Measurements from ENCODE around the gene FGF1. TPM values are rescaled to one million over a fixed set of nuclear protein-coding genes. Genes with fewer than 3 reads are reported as not detected.

Gene FGF1
- polyA plus RNA-seq, 1 of the 3 experiments (the other 2 are of a cell fraction) = 5.3 TPM

DNA sequence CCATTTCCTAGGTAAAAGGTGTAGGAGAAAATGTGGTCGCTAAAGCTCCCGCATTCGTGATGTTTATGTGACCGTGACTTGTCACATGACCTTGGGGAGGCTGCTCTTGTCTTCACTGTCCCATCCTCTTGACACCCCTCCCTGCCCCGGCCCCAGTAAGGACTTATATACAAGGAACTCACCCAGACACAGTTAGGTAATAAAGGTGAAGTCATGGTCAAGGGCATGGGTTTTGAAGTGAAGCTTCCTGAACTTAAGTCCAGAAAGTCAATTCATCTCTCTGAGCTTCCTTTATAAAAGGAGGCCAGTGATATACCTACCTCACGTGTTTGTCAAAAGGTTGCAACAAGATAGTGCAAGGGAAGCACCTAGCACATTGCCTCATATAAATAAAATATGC is 17.6 kb downstream of the FGF1 start:
- TF ChIP-seq SMC3 (IDR thresholded peaks at IDR 0.05; ENCODE audit: low read depth, low read length) (no peak), ELF1 (IDR thresholded peaks at IDR 0.05) (no peak), TEAD4 (IDR thresholded peaks at IDR 0.05; ENCODE audit: borderline replicate concordance, insufficient read depth) (no peak), RFX5 (IDR thresholded peaks at IDR 0.05; ENCODE audit: low read length) (no peak)
- TF ChIP-seq, protein P1, sequence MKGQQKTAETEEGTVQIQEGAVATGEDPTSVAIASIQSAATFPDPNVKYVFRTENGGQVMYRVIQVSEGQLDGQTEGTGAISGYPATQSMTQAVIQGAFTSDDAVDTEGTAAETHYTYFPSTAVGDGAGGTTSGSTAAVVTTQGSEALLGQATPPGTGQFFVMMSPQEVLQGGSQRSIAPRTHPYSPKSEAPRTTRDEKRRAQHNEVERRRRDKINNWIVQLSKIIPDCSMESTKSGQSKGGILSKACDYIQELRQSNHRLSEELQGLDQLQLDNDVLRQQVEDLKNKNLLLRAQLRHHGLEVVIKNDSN (IDR thresholded peaks at IDR 0.05; ENCODE audit: borderline replicate concordance, low read depth) = no peak
- TF ChIP-seq, protein P2, sequence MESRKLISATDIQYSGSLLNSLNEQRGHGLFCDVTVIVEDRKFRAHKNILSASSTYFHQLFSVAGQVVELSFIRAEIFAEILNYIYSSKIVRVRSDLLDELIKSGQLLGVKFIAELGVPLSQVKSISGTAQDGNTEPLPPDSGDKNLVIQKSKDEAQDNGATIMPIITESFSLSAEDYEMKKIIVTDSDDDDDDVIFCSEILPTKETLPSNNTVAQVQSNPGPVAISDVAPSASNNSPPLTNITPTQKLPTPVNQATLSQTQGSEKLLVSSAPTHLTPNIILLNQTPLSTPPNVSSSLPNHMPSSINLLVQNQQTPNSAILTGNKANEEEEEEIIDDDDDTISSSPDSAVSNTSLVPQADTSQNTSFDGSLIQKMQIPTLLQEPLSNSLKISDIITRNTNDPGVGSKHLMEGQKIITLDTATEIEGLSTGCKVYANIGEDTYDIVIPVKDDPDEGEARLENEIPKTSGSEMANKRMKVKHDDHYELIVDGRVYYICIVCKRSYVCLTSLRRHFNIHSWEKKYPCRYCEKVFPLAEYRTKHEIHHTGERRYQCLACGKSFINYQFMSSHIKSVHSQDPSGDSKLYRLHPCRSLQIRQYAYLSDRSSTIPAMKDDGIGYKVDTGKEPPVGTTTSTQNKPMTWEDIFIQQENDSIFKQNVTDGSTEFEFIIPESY (IDR thresholded peaks at IDR 0.05; ENCODE audit: borderline replicate concordance, low read depth) = no peak
- H4K20me1 ChIP-seq (ENCODE audit: insufficient read depth) = no peaks in the 10 kb centered on the region
- WGBS (ENCODE audit: low lambda C conversion rate) = 90% methylated on average over 6 of the region's 6 CpGs
- H3K36me3 ChIP-seq (replicated peaks in 1 of 2; ENCODE audit: control insufficient read depth in 1 of 2, insufficient read depth in 2 of 2, low read length in 1 of 2) = no peaks in the 10 kb centered on the region
- no peak overlapping the region for H3K4me3 ChIP-seq (ENCODE audit: low read depth in 2 of 2, low read length in 1 of 2)
- no peak overlapping the region for H3K27ac ChIP-seq (ENCODE audit: low read depth in 2 of 2, low read length in 1 of 2)
- H3F3A ChIP-seq (replicated peaks; ENCODE audit: insufficient read depth) = peaks cover 8% of the 10 kb centered on the region
- no peak for DNase-seq
- H2AFZ ChIP-seq (ENCODE audit: low read depth) = no peak overlapping the region
- H3K9me3 ChIP-seq = no peaks in the 10 kb centered on the region
- CTCF ChIA-PET = interaction anchor here (0.6 to 8.6 kb wide), 7 partner anchors 10 to 704 kb away, joined by 3 to 60 read pairs (median 12); no protein-coding TSS in a partner anchor
- H3K4me2 ChIP-seq = no peak overlapping the region
- H3K27me3 ChIP-seq (ENCODE audit: insufficient read depth) = no peaks in the 10 kb centered on the region
- POLR2A ChIA-PET = no interaction called here
- no peaks in the 10 kb centered on the region for H3K79me2 ChIP-seq (ENCODE audit: insufficient read depth)
- no peak overlapping the region for H3K9ac ChIP-seq
- H3K9me2 ChIP-seq = no peaks in the 10 kb centered on the region
- peaks cover 8 to 12% of the 10 kb centered on the region in 2 experiments; a peak in 2 of 4 replicates for H3K4me1 ChIP-seq (ENCODE audit: control insufficient read depth in 1 of 2, insufficient read depth in 2 of 2, low read depth in 1 of 2, low read length in 1 of 2)

DNA sequence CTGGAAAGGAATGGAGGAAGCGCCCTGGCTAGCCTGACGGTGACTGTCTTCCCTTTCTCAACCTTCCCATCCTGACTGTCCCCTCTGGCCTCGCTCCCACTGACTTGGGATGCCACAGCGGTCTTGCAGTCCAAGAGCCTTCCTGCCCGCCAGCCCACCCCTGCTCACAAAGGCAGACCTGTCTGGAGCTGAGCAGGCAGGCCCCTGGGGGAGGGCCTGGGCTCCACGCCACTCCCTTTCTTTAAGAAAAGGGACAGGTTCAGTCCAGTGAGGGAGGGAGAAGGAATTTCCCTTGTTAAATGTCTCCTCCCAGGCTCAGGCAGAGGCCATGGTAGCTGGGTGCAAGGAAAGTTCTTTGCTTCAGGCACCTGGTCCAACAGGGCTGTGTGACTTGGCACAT is 18.1 kb downstream of the FGF1 start:
- no peak for DNase-seq
- H3K79me2 ChIP-seq (ENCODE audit: insufficient read depth) = no peaks in the 10 kb centered on the region
- peaks cover 8% of the 10 kb centered on the region for H3F3A ChIP-seq (replicated peaks; ENCODE audit: insufficient read depth)
- no peak overlapping the region for H3K4me2 ChIP-seq
- H3K9me2 ChIP-seq = no peaks in the 10 kb centered on the region
- no peak overlapping the region for H3K4me3 ChIP-seq (ENCODE audit: low read depth in 2 of 2, low read length in 1 of 2)
- POLR2A ChIA-PET = no interaction called here
- no peaks in the 10 kb centered on the region for H4K20me1 ChIP-seq (ENCODE audit: insufficient read depth)
- no peaks in the 10 kb centered on the region for H3K36me3 ChIP-seq (replicated peaks in 1 of 2; ENCODE audit: control insufficient read depth in 1 of 2, insufficient read depth in 2 of 2, low read length in 1 of 2)
- H3K27ac ChIP-seq (ENCODE audit: low read depth in 2 of 2, low read length in 1 of 2) = no peak overlapping the region; a peak in 1 of 4 replicates
- WGBS (ENCODE audit: low lambda C conversion rate) = 100% methylated on average over 6 of the region's 6 CpGs
- no peak overlapping the region for H2AFZ ChIP-seq (ENCODE audit: low read depth)
- H3K27me3 ChIP-seq (ENCODE audit: insufficient read depth) = no peaks in the 10 kb centered on the region
- CTCF ChIA-PET = interaction anchor here (0.6 to 8.6 kb wide), 7 partner anchors 9 to 703 kb away, joined by 3 to 60 read pairs (median 12); no protein-coding TSS in a partner anchor
- H3K9ac ChIP-seq = no peak overlapping the region
- H3K4me1 ChIP-seq (ENCODE audit: control insufficient read depth in 1 of 2, insufficient read depth in 2 of 2, low read depth in 1 of 2, low read length in 1 of 2) = peaks cover 8 to 12% of the 10 kb centered on the region in 2 experiments; a peak in 2 of 4 replicates
- H3K9me3 ChIP-seq = no peaks in the 10 kb centered on the region
- TF ChIP-seq SIN3A (IDR thresholded peaks at IDR 0.05; ENCODE audit: borderline replicate concordance, low read depth, low read length) (no peak), RFX5 (IDR thresholded peaks at IDR 0.05; ENCODE audit: low read length) (no peak), JUND (IDR thresholded peaks at IDR 0.05) (no peak), TAF1 (IDR thresholded peaks at IDR 0.05; ENCODE audit: borderline replicate concordance, low read depth, low read length) (no peak), FOXM1 (IDR thresholded peaks at IDR 0.05; ENCODE audit: low read depth) (no peak), POLR2AphosphoS5 (IDR thresholded peaks at IDR 0.05; ENCODE audit: low read depth, low read length) (no peak), RXRA (IDR thresholded peaks at IDR 0.05; ENCODE audit: borderline replicate concordance, low read depth) (no peak), RAD21 (IDR thresholded peaks at IDR 0.05; ENCODE audit: low read length) (no peak), NFIC (IDR thresholded peaks at IDR 0.05; ENCODE audit: borderline replicate concordance) (no peak), FOSL2 (IDR thresholded peaks at IDR 0.05; ENCODE audit: borderline replicate concordance, low read depth) (no peak)
- TF ChIP-seq, protein P3, sequence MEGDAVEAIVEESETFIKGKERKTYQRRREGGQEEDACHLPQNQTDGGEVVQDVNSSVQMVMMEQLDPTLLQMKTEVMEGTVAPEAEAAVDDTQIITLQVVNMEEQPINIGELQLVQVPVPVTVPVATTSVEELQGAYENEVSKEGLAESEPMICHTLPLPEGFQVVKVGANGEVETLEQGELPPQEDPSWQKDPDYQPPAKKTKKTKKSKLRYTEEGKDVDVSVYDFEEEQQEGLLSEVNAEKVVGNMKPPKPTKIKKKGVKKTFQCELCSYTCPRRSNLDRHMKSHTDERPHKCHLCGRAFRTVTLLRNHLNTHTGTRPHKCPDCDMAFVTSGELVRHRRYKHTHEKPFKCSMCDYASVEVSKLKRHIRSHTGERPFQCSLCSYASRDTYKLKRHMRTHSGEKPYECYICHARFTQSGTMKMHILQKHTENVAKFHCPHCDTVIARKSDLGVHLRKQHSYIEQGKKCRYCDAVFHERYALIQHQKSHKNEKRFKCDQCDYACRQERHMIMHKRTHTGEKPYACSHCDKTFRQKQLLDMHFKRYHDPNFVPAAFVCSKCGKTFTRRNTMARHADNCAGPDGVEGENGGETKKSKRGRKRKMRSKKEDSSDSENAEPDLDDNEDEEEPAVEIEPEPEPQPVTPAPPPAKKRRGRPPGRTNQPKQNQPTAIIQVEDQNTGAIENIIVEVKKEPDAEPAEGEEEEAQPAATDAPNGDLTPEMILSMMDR (IDR thresholded peaks at IDR 0.05) = no peak
- TF ChIP-seq, protein P4, sequence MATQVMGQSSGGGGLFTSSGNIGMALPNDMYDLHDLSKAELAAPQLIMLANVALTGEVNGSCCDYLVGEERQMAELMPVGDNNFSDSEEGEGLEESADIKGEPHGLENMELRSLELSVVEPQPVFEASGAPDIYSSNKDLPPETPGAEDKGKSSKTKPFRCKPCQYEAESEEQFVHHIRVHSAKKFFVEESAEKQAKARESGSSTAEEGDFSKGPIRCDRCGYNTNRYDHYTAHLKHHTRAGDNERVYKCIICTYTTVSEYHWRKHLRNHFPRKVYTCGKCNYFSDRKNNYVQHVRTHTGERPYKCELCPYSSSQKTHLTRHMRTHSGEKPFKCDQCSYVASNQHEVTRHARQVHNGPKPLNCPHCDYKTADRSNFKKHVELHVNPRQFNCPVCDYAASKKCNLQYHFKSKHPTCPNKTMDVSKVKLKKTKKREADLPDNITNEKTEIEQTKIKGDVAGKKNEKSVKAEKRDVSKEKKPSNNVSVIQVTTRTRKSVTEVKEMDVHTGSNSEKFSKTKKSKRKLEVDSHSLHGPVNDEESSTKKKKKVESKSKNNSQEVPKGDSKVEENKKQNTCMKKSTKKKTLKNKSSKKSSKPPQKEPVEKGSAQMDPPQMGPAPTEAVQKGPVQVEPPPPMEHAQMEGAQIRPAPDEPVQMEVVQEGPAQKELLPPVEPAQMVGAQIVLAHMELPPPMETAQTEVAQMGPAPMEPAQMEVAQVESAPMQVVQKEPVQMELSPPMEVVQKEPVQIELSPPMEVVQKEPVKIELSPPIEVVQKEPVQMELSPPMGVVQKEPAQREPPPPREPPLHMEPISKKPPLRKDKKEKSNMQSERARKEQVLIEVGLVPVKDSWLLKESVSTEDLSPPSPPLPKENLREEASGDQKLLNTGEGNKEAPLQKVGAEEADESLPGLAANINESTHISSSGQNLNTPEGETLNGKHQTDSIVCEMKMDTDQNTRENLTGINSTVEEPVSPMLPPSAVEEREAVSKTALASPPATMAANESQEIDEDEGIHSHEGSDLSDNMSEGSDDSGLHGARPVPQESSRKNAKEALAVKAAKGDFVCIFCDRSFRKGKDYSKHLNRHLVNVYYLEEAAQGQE (IDR thresholded peaks at IDR 0.05; ENCODE audit: low read depth, low read length) = no peak
- TF ChIP-seq, protein P5, sequence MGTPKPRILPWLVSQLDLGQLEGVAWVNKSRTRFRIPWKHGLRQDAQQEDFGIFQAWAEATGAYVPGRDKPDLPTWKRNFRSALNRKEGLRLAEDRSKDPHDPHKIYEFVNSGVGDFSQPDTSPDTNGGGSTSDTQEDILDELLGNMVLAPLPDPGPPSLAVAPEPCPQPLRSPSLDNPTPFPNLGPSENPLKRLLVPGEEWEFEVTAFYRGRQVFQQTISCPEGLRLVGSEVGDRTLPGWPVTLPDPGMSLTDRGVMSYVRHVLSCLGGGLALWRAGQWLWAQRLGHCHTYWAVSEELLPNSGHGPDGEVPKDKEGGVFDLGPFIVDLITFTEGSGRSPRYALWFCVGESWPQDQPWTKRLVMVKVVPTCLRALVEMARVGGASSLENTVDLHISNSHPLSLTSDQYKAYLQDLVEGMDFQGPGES (IDR thresholded peaks at IDR 0.05; ENCODE audit: low read depth, low read length) = no peak
- TF ChIP-seq, protein P6, sequence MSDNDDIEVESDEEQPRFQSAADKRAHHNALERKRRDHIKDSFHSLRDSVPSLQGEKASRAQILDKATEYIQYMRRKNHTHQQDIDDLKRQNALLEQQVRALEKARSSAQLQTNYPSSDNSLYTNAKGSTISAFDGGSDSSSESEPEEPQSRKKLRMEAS (IDR thresholded peaks at IDR 0.05; ENCODE audit: low read depth) = no peak
